ENCODE results near the gene GP1BB. TPM values are rescaled to one million over a fixed set of nuclear protein-coding genes. Genes with fewer than 3 reads are reported as not detected.

Gene GP1BB
- polyA plus RNA-seq, 3 donors = 2.2 to 3.4 (median 2.9) TPM

- no peak for DNase-seq (ENCODE audit: low read depth in 3 of 3, low spot score in 2 of 3)
These were observed 40.9 kb downstream of the GP1BB start for GRCh38 chr22:19764299-19764593.

DNA sequence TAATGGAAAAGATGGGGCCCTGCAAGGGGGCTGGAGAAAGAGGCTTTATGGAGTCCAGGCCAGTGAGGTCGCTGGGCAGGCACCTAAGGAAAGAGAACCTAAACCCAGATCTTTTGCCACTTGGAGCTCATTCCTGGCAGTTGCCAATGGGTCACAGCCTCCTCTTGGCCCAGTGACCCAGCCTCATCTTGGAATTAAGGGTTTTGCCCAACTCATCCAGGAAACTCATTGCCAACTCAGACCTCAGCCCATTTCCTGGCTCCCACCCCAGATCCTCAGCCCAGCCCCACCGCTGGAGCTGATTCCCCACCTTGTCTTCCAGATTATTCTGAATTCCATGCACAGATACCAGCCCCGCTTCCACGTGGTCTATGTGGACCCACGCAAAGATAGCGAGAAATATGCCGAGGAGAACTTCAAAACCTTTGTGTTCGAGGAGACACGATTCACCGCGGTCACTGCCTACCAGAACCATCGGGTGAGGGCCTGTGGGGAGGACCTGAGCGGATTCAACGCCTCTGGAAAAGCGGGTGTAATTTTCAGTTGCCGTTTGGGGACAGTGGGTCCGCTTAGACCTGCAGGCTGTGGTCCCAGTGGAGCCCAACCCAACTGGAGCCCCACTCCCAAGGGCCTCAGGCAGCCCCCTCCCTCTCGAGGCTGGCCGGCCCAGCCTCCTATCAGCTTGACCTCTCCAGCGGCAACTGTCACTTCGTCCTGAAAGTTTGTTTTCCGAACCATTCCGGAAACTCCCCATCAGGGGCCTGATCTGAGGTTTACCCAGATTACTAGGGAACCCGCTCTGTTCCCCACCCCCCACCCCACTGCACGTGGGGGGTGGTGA, 41.5 kb downstream of the GP1BB start:
- no peak for DNase-seq (ENCODE audit: low read depth in 3 of 3, low spot score in 2 of 3)

- DNase-seq (ENCODE audit: low read depth in 3 of 3, low spot score in 2 of 3) = no peak
These were observed 42.3 kb downstream of the GP1BB start for GRCh38 chr22:19765477-19766239.

DNA sequence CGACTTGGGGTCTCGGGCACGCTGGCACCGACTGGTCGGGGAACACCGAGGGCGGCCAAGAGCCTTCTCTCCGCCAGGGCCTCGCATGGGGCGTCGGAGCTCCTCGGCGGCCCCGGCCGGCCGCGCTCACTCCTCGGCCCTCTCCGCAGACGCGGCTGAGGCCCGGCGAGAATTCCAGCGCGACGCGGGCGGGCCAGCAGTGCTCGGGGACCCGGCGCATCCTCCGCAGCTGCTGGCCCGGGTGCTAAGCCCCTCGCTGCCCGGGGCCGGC, 42.8 kb downstream of the GP1BB start:
- no peak for DNase-seq (ENCODE audit: low read depth in 3 of 3, low spot score in 2 of 3)

- no peak for DNase-seq (ENCODE audit: low read depth in 3 of 3, low spot score in 2 of 3)
These were observed 43.4 kb downstream of the GP1BB start for GRCh38 chr22:19766511-19767426.

GRCh38 chr22:19767427-19768341, 44.3 kb downstream of the GP1BB start:
- DNase-seq (ENCODE audit: low read depth in 3 of 3, low spot score in 2 of 3) = no peak

- DNase-seq (ENCODE audit: low read depth in 3 of 3, low spot score in 2 of 3) = no peak
These were observed 46.0 kb downstream of the GP1BB start for GRCh38 chr22:19769393-19769715.

DNA sequence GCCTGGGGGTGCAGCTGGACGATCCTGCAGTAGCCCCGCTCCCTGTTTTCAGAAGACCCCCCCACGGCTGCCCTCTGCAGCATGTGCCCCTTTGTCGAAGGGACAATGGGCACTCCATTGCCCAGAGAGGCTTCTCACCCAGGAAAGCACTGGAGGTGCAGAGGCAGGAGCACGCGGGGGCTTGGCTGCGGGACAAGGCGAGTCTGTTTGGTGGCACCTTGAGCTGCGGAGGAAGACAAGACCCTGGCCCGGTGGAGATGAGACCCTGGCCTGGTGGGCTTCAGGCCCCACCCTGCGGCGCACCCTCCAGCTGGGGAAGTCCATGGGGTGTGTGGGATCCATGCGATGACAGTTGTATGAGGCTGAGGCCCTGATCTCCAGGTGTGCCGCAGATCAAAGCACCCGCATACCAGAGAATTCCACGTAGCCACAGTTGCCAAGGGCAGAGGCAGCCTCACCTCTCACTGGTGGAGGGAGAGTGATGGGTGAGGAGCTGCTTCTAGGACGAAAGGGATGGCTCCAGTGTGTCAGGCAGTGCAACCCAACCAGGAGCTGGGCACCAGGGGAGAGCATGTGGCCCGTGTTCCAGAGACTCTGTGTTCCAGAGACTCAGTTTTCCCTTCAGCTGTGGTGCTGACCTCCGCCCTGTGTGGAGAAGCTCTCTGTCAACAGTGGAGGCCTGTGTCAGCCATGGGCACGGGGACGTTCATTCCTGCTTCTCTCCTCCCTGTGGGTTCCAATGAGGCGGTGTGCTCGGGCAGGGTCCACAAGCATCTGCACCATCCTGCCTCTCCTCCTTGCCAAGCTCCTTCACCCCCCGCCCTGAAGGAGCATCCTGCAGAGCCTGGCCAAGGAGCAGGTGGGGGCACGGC, 47.2 kb downstream of the GP1BB start:
- DNase-seq (ENCODE audit: low read depth in 3 of 3, low spot score in 2 of 3) = no peak

GRCh38 chr22:19772422-19772672, 49.0 kb downstream of the GP1BB start:
- no peak for DNase-seq (ENCODE audit: low read depth in 3 of 3, low spot score in 2 of 3)

- DNase-seq (ENCODE audit: low read depth in 3 of 3, low spot score in 2 of 3) = no peak
These were observed 49.5 kb downstream of the GP1BB start for GRCh38 chr22:19772673-19773469.

- no peak for DNase-seq (ENCODE audit: low read depth in 3 of 3, low spot score in 2 of 3)
These were observed 50.2 kb downstream of the GP1BB start for GRCh38 chr22:19773470-19774040.

Other genes starting within 250 kb of the GP1BB start
- 10 to 100 TPM; 67.7 to 77.5 (median 70.7) TPM for gene UFD1, start 244.3 kb upstream of the GP1BB start, polyA plus RNA-seq (ENCODE audit: insufficient read length in 3 of 3)
- 10 to 100 TPM; 17.0 to 18.7 (median 18.1) TPM for gene CDC45, start 243.6 kb upstream of the GP1BB start, polyA plus RNA-seq (ENCODE audit: insufficient read length in 3 of 3)
- 10 to 100 TPM; 16.6 to 24.5 (median 22.2) TPM for gene CLDN5, start 199.1 kb upstream of the GP1BB start, polyA plus RNA-seq (ENCODE audit: insufficient read length in 3 of 3)
- 10 to 100 TPM; 28.1 to 37.6 (median 32.6) TPM for gene SEPTIN5, start 9.0 kb upstream of the GP1BB start, polyA plus RNA-seq (ENCODE audit: insufficient read length in 3 of 3)
- under 1 TPM; 0.11 to 0.26 (median 0.14) TPM for gene TBX1, start 37.2 kb downstream of the GP1BB start, polyA plus RNA-seq (ENCODE audit: insufficient read length in 3 of 3)
- gene GNB1L, start 131.3 kb downstream of the GP1BB start, polyA plus RNA-seq (ENCODE audit: insufficient read length in 3 of 3) = 1 to 10 TPM; 2.3 to 3.5 (median 3.2) TPM
- 10 to 100 TPM; 20.1 to 23.0 (median 21.8) TPM for gene RTL10, start 131.3 kb downstream of the GP1BB start, polyA plus RNA-seq (ENCODE audit: insufficient read length in 3 of 3)
- 100 to 1,000 TPM in 2 of 3 donors, 10 to 100 TPM in 1; 88.6 to 126 (median 107) TPM for gene COMT, start 218.2 kb downstream of the GP1BB start, polyA plus RNA-seq (ENCODE audit: insufficient read length in 3 of 3)
- gene TXNRD2, start 218.3 kb downstream of the GP1BB start, polyA plus RNA-seq (ENCODE audit: insufficient read length in 3 of 3) = 10 to 100 TPM; 20.1 to 27.5 (median 20.5) TPM

Data from right renal cortex interstitium (tissue), 3 donors.